HepG2 (cell line): ENCODE data around the gene HOXC12.

Source experiments
- AKNA ChIP-seq: sonication (generic); formaldehyde crosslinking; IDR thresholded peaks from 2 replicates; pipeline ENCODE4 v1.4.0; 2020; ENCODE audit warnings: missing genetic modification reagents, borderline replicate concordance
- ARID2 ChIP-seq: sonication (generic); formaldehyde crosslinking; IDR thresholded peaks from 2 replicates; pipeline ENCODE4 v1.8.1; 2022; ENCODE audit warnings: mild to moderate bottlenecking, missing genetic modification reagents, borderline replicate concordance
- BHLHE40 ChIP-seq: IDR thresholded peaks from 2 replicates; pipeline ENCODE4 v1.6.1; 2011; ENCODE audit warnings: low read length, improper control_type of control experiment
- CREM ChIP-seq, 2 experiments: sonication (generic) in 1 of 2; formaldehyde crosslinking in 1 of 2; IDR thresholded peaks; 2 replicates each; pipeline versions ENCODE4 v1.4.0 to v1.6.1; 2016 to 2020; ENCODE audit warnings: antibody characterized with exemption in 1 of 2, mild to moderate bottlenecking in 1 of 2, missing genetic modification reagents in 1 of 2
- CTCF ChIP-seq: sonication (generic); formaldehyde crosslinking; IDR thresholded peaks from 2 replicates; pipeline ENCODE4 v1.5.0; 2020; ENCODE audit warnings: mild to moderate bottlenecking, missing genetic modification reagents, moderate library complexity
- IRF1 ChIP-seq: sonication (generic); formaldehyde crosslinking; IDR thresholded peaks from 2 replicates; pipeline ENCODE4 v1.4.0; 2020; ENCODE audit warnings: low read depth, mild to moderate bottlenecking, missing genetic modification reagents
- KAT8 ChIP-seq: IDR thresholded peaks from 2 replicates; pipeline ENCODE4 v1.6.1; 2016; ENCODE audit warnings: missing genetic modification reagents, missing compliant biosample characterization
- MZF1 ChIP-seq: sonication (generic); formaldehyde crosslinking; IDR thresholded peaks from 2 replicates; pipeline ENCODE4 v1.8.1; 2023; ENCODE audit warnings: mild to moderate bottlenecking, missing genetic modification reagents, borderline replicate concordance
- PATZ1 ChIP-seq: sonication (generic); formaldehyde crosslinking; IDR thresholded peaks from 2 replicates; pipeline ENCODE4 v1.4.0; 2020; ENCODE audit warnings: missing genetic modification reagents
- POLR2A ChIP-seq, 2 experiments: IDR thresholded peaks; 2 replicates each; pipeline ENCODE4 v1.6.1; 2011; ENCODE audit warnings: low read depth in 2 of 2, low read length in 2 of 2, mild to moderate bottlenecking in 1 of 2, moderate library complexity in 1 of 2; ENCODE audit not compliant: insufficient read depth in 1 of 2
- SMC3 ChIP-seq: IDR thresholded peaks from 2 replicates; pipeline ENCODE4 v1.6.1; 2011; ENCODE audit warnings: low read length, improper control_type of control experiment
- SP1 ChIP-seq, 2 experiments: fragments of 450-650 bp in 1 of 2; sonication (generic) in 1 of 2; formaldehyde crosslinking in 1 of 2; IDR thresholded peaks; 2 replicates each; pipeline versions ENCODE4 v1.4.0 to v1.6.1; 2016 to 2020; ENCODE audit warnings: missing genetic modification reagents in 1 of 2
- USF2 ChIP-seq, 2 experiments: sonication (generic) in 1 of 2; formaldehyde crosslinking in 1 of 2; IDR thresholded peaks; 2 replicates each; pipeline versions ENCODE4 v1.5.1 to v1.6.1; 2011 to 2020; ENCODE audit warnings: borderline replicate concordance in 1 of 2, low read depth in 1 of 2, low read length in 1 of 2, mild to moderate bottlenecking in 1 of 2, missing genetic modification reagents in 1 of 2, moderate library complexity in 1 of 2

- TF ChIP-seq MZF1 (CRISPR knock-in tag), result no peak
- no peak for TF ChIP-seq IRF1 (CRISPR knock-in tag)
- no peak for TF ChIP-seq USF2 (IDR thresholded peaks at IDR 0.05; ENCODE audit: low read depth, low read length)
- TF ChIP-seq USF2 (CRISPR knock-in tag; IDR thresholded peaks at IDR 0.05; ENCODE audit: borderline replicate concordance), result no peak
- TF ChIP-seq AKNA, result no peak
- no peak for TF ChIP-seq POLR2A (IDR thresholded peaks at IDR 0.05; ENCODE audit: insufficient read depth in 1 of 2, low read depth in 2 of 2, low read length in 2 of 2)
- TF ChIP-seq ARID2 (CRISPR knock-in tag), result no peak
- TF ChIP-seq SP1 (IDR thresholded peaks at IDR 0.05), result no peak
- TF ChIP-seq SP1 (CRISPR knock-in tag; IDR thresholded peaks at IDR 0.05), result no peak
- TF ChIP-seq CTCF (CRISPR knock-in tag), result no peak
- TF ChIP-seq KAT8 (CRISPR knock-in tag), result no peak
- TF ChIP-seq PATZ1 (CRISPR knock-in tag), result no peak
- no peak for TF ChIP-seq BHLHE40
- TF ChIP-seq SMC3, result no peak
- TF ChIP-seq CREM (IDR thresholded peaks at IDR 0.05), result no peak
- no peak for TF ChIP-seq CREM (CRISPR knock-in tag; IDR thresholded peaks at IDR 0.05)
These were observed 41.8 kb downstream of the HOXC12 start for GRCh38 chr12:53996240-53997203.
